WTC11 (cell line): ENCODE measurements around the gene OR6K3. TPM values are rescaled to one million over a fixed set of nuclear protein-coding genes. Genes with fewer than 3 reads are reported as not detected.

ENCODE experiments used
- ATAC-seq: fragments of 200-7000 bp; cut with Tn5 transposase; 2 replicates; pipeline ENCODE4 v1.10.0; 2021; ENCODE audit warnings: mild to moderate bottlenecking, moderate library complexity
- CTCF ChIA-PET: fragments of 300-600 bp; sonication (Branson Sonifier 250); formaldehyde crosslinking; loops from one replicate; lab custom pipeline; 2021; ENCODE audit warnings: antibody characterized with exemption; lab: Charles Lee
- POLR2A ChIA-PET: fragments of 350-600 bp; sonication (Branson Sonifier 250); formaldehyde crosslinking; loops from one replicate; lab custom pipeline; 2021; ENCODE audit warnings: antibody characterized with exemption; lab: Charles Lee
- DNase-seq: peaks from one replicate; pipeline ENCODE4 v3.0.0; 2021; ENCODE audit warnings: low spot score
- H3K27ac Mint-ChIP-seq: 2 replicates; pipeline ENCODE4 v1.8.0; 2021; ENCODE audit warnings: mixed read lengths
- H3K27me3 Mint-ChIP-seq: 2 replicates; pipeline ENCODE4 v1.8.0; 2021; ENCODE audit warnings: low read depth, mild to moderate bottlenecking, moderate library complexity, mixed read lengths
- H3K36me3 Mint-ChIP-seq: 2 replicates; pipeline ENCODE4 v1.8.0; 2021; ENCODE audit warnings: mixed read lengths
- H3K4me1 Mint-ChIP-seq: 2 replicates; pipeline ENCODE4 v1.8.0; 2022; ENCODE audit warnings: mixed read lengths
- H3K4me3 Mint-ChIP-seq: 2 replicates; pipeline ENCODE4 v1.8.0; 2021; ENCODE audit warnings: mild to moderate bottlenecking, moderate library complexity, mixed read lengths
- H3K9me3 Mint-ChIP-seq: 2 replicates; pipeline ENCODE4 v1.8.0; 2021; ENCODE audit warnings: mixed read lengths
- AR ChIP-seq: fragments of 250-450 bp; sonication (Bioruptor Pico); IDR thresholded peaks from 2 replicates; pipeline ENCODE4 v1.9.0; 2021; ENCODE audit warnings: mild to moderate bottlenecking
- ARID4B ChIP-seq: sonication (generic); formaldehyde crosslinking; IDR thresholded peaks from 2 replicates; pipeline ENCODE4 v1.8.0; 2023; ENCODE audit warnings: missing genetic modification reagents, mild to moderate bottlenecking, borderline replicate concordance
- CREM ChIP-seq: sonication (generic); formaldehyde crosslinking; IDR thresholded peaks from 2 replicates; pipeline ENCODE4 v1.8.1; 2022; ENCODE audit warnings: mild to moderate bottlenecking, missing genetic modification reagents, moderate library complexity
- CTCF ChIP-seq: fragments of 200-600 bp; IDR thresholded peaks from 2 replicates; pipeline ENCODE4 v1.8.0; 2022; ENCODE audit warnings: antibody characterized with exemption
- ETV6 ChIP-seq: sonication (generic); formaldehyde crosslinking; IDR thresholded peaks from 2 replicates; pipeline ENCODE4 v1.8.1; 2022; ENCODE audit warnings: mild to moderate bottlenecking, missing genetic modification reagents
- FOXJ3 ChIP-seq: sonication (generic); formaldehyde crosslinking; IDR thresholded peaks from 2 replicates; pipeline ENCODE4 v1.9.0; 2021; ENCODE audit warnings: missing genetic modification reagents, mild to moderate bottlenecking, borderline replicate concordance
- FOXP1 ChIP-seq: sonication (generic); formaldehyde crosslinking; IDR thresholded peaks from 2 replicates; pipeline ENCODE4 v1.8.0; 2022; ENCODE audit warnings: missing genetic modification reagents, mild to moderate bottlenecking, moderate library complexity, borderline replicate concordance
- GABPB1 ChIP-seq: sonication (generic); formaldehyde crosslinking; IDR thresholded peaks from 2 replicates; pipeline ENCODE4 v1.8.1; 2023; ENCODE audit warnings: mild to moderate bottlenecking, missing genetic modification reagents
- KAT7 ChIP-seq: sonication (generic); formaldehyde crosslinking; IDR thresholded peaks from 2 replicates; pipeline ENCODE4 v1.8.1; 2023; ENCODE audit warnings: missing genetic modification reagents, mild to moderate bottlenecking, borderline replicate concordance
- MXD4 ChIP-seq: fragments of 250-450 bp; sonication (Bioruptor Pico); IDR thresholded peaks from 2 replicates; pipeline ENCODE4 v1.8.0; 2021; ENCODE audit warnings: mild to moderate bottlenecking, moderate library complexity, borderline replicate concordance
- NFATC4 ChIP-seq: fragments of 250-450 bp; sonication (Bioruptor Pico); IDR thresholded peaks from 2 replicates; pipeline ENCODE4 v1.9.0; 2021; ENCODE audit warnings: mild to moderate bottlenecking
- NFE2L1 ChIP-seq: sonication (generic); formaldehyde crosslinking; IDR thresholded peaks from 2 replicates; pipeline ENCODE4 v1.8.1; 2023; ENCODE audit warnings: missing genetic modification reagents
- NR3C1 ChIP-seq: sonication (generic); formaldehyde crosslinking; conservative IDR thresholded peaks from 2 replicates; pipeline ENCODE4 v1.8.1; 2023; ENCODE audit warnings: low read depth, mild to moderate bottlenecking, missing genetic modification reagents
- PREB ChIP-seq: sonication (generic); formaldehyde crosslinking; IDR thresholded peaks from 2 replicates; pipeline ENCODE4 v1.8.1; 2022; ENCODE audit warnings: mild to moderate bottlenecking, missing genetic modification reagents, moderate library complexity, borderline replicate concordance
- RORB ChIP-seq: fragments of 250-450 bp; sonication (Bioruptor Pico); IDR thresholded peaks from 2 replicates; pipeline ENCODE4 v1.9.0; 2021; ENCODE audit warnings: mild to moderate bottlenecking
- SMAD3 ChIP-seq: sonication (generic); formaldehyde crosslinking; IDR thresholded peaks from 2 replicates; pipeline ENCODE4 v1.8.0; 2022; ENCODE audit warnings: missing genetic modification reagents, mild to moderate bottlenecking, borderline replicate concordance
- TP53 ChIP-seq: sonication (generic); formaldehyde crosslinking; IDR thresholded peaks from 2 replicates; pipeline ENCODE4 v1.8.1; 2023; ENCODE audit warnings: mild to moderate bottlenecking, missing genetic modification reagents
- ZNF396 ChIP-seq: fragments of 250-450 bp; sonication (Bioruptor Pico); IDR thresholded peaks from 2 replicates; pipeline ENCODE4 v1.8.0; 2021; ENCODE audit warnings: mild to moderate bottlenecking, moderate library complexity, borderline replicate concordance
- ZNF671 ChIP-seq: fragments of 250-450 bp; sonication (Bioruptor Pico); IDR thresholded peaks from 2 replicates; pipeline ENCODE4 v1.8.0; 2021; ENCODE audit warnings: mild to moderate bottlenecking
- total RNA-seq: library from RNA; stranded (reverse); gene quantifications from 3 replicates; pipeline ENCODE4 v1.2.3, GENCODE V29; 2021

The OR6K3 gene
- total RNA-seq, 1 experiment from 2014 or later: not detected

- Mint-ChIP-seq H3K36me3 (no peaks in the 10 kb centered on the region), H3K4me1 (no peaks in the 10 kb centered on the region), H3K27me3 (no peaks in the 10 kb centered on the region; the same call in 1 of the 2 replicates), H3K4me3 (no peak overlapping the region), H3K9me3 (no peaks in the 10 kb centered on the region), H3K27ac (no peak overlapping the region)
- POLR2A ChIA-PET: no interaction called here
- no peak for DNase-seq
- CTCF ChIA-PET: no interaction called here
- ATAC-seq: no peak
- TF ChIP-seq NFATC4 (CRISPR knock-in tag): no peak
- TF ChIP-seq SMAD3 (CRISPR knock-in tag): no peak
- no peak for TF ChIP-seq RORB (CRISPR knock-in tag)
- TF ChIP-seq CREM (CRISPR knock-in tag): no peak
- no peak for TF ChIP-seq MXD4
- TF ChIP-seq ETV6 (CRISPR knock-in tag): no peak
- TF ChIP-seq AR (CRISPR knock-in tag): no peak
- TF ChIP-seq PREB (CRISPR knock-in tag): no peak
- no peak for TF ChIP-seq NR3C1 (CRISPR knock-in tag)
- TF ChIP-seq NFE2L1 (CRISPR knock-in tag): no peak
- no peak for TF ChIP-seq FOXJ3
- no peak for TF ChIP-seq ZNF671 (CRISPR knock-in tag)
- TF ChIP-seq TP53: no peak
- no peak for TF ChIP-seq KAT7 (CRISPR knock-in tag)
- TF ChIP-seq ZNF396 (CRISPR knock-in tag): no peak
- no peak for TF ChIP-seq ARID4B (CRISPR knock-in tag)
- no peak for TF ChIP-seq GABPB1 (CRISPR knock-in tag)
- TF ChIP-seq FOXP1 (CRISPR knock-in tag): no peak
- no peak for TF ChIP-seq CTCF
Observed at GRCh38 chr1:158681606-158682005, 38.9 kb downstream of the OR6K3 start.
